A673 (cell line): ENCODE data around the gene TTC16. TPM values are rescaled to one million over a fixed set of nuclear protein-coding genes. Genes with fewer than 3 reads are reported as not detected.

Experiments
- BruUV-seq: library from RNA; stranded (reverse); fragments of 400-500 nt; replicated peaks from 2 replicates; lab custom pipeline; 2021; lab: Mats Ljungman, UMichigan
- CTCF ChIA-PET: fragments of 300-600 bp; sonication (Branson Sonifier 250); formaldehyde crosslinking; loops from one replicate; lab custom pipeline; 2022; ENCODE audit warnings: antibody characterized with exemption; lab: Charles Lee
- POLR2A ChIA-PET: fragments of 300-600 bp; sonication (Branson Sonifier 250); formaldehyde crosslinking; loops from one replicate; lab custom pipeline; 2022; ENCODE audit warnings: antibody characterized with exemption; ENCODE audit not compliant: low non-redundant PET; lab: Charles Lee
- DNase-seq: peaks from one replicate; pipeline ENCODE4 v3.0.0-alpha.2; 2015; ENCODE audit warnings: low spot score
- H3K27ac ChIP-seq: fragments of 200-600 bp; sonication (generic); 2 replicates; pipeline ENCODE4 v1.5.1; 2016; ENCODE audit warnings: mixed run types, low read depth, mild to moderate bottlenecking, mixed read lengths, antibody characterized with exemption, low read length; ENCODE audit not compliant: poor library complexity, severe bottlenecking
- H3K27me3 ChIP-seq: fragments of 200-600 bp; sonication (generic); replicated peaks from 2 replicates; pipeline ENCODE4 v1.6.1; 2017; ENCODE audit warnings: mixed run types, low read depth, mild to moderate bottlenecking, mixed read lengths, antibody characterized with exemption, low read length; ENCODE audit not compliant: insufficient read depth, poor library complexity
- H3K36me3 ChIP-seq: fragments of 200-600 bp; sonication (generic); 2 replicates; pipeline ENCODE4 v1.6.1; 2016; ENCODE audit warnings: mixed run types, mild to moderate bottlenecking, mixed read lengths, antibody characterized with exemption, low read length; ENCODE audit not compliant: insufficient read depth, poor library complexity, severe bottlenecking
- H3K4me1 ChIP-seq: fragments of 200-600 bp; sonication (generic); 2 replicates; pipeline ENCODE4 v1.6.1; 2017; ENCODE audit warnings: mixed run types, mild to moderate bottlenecking, mixed read lengths, antibody characterized with exemption, low read length; ENCODE audit not compliant: insufficient read depth, poor library complexity, severe bottlenecking
- H3K4me3 ChIP-seq: fragments of 200-600 bp; sonication (generic); 2 replicates; pipeline ENCODE4 v1.5.1; 2016; ENCODE audit warnings: low read depth, mixed run types, mild to moderate bottlenecking, mixed read lengths, low read length; ENCODE audit not compliant: poor library complexity, severe bottlenecking
- H3K9me3 ChIP-seq: fragments of 200-600 bp; sonication (generic); 2 replicates; pipeline ENCODE4 v1.6.1; 2016; ENCODE audit warnings: mixed run types, low read depth, mild to moderate bottlenecking, mixed read lengths, antibody characterized with exemption, low read length; ENCODE audit not compliant: poor library complexity, severe bottlenecking
- CTCF ChIP-seq: fragments of 300-800, 200-600 bp; sonication (generic); conservative IDR thresholded peaks from 2 replicates; pipeline ENCODE4 v1.5.1; 2017; ENCODE audit warnings: low read depth, mild to moderate bottlenecking, antibody characterized with exemption, low read length, moderate library complexity, mixed read lengths
- EZH2 ChIP-seq: fragments of 200-600 bp; sonication (generic); IDR thresholded peaks from 2 replicates; pipeline ENCODE4 v1.6.1; 2017; ENCODE audit warnings: borderline replicate concordance, low read depth, mild to moderate bottlenecking, mixed read lengths, antibody characterized with exemption, low read length; ENCODE audit not compliant: poor library complexity, severe bottlenecking
- intact Hi-C: fragments of 100-400 bp; cut with micrococcal nuclease; formaldehyde crosslinking; loops from one replicate; pipeline ENCODE4 v1.10.0; 2022; ENCODE audit not compliant: unreplicated experiment
- total RNA-seq: library from RNA; stranded (reverse); gene quantifications from 2 replicates; pipeline ENCODE4 v1.2.3, GENCODE V29; 2021

Gene TTC16
- total RNA-seq, 1 experiment from 2014 or later, result not detected

GRCh38 chr9:127694890-127695720, 20.8 kb upstream of the TTC16 start:
- TF ChIP-seq EZH2 (no peak), CTCF (no peak)
- Histone ChIP-seq H3K27me3 (no peaks in the 10 kb centered on the region), H3K4me1 (no peaks in the 10 kb centered on the region), H3K36me3 (no peaks in the 10 kb centered on the region), H3K4me3 (no peak overlapping the region), H3K27ac (no peak overlapping the region), H3K9me3 (no peaks in the 10 kb centered on the region)
- BruUV-seq, result no TSS peak
- CTCF ChIA-PET, result no interaction called here
- POLR2A ChIA-PET, result no interaction called here
- intact Hi-C loops, result no loop called here
- no peak for DNase-seq

- CTCF ChIA-PET, result no interaction called here
- intact Hi-C loops, result no loop called here
- H3K4me3 ChIP-seq, result no peak overlapping the region
- H3K27me3 ChIP-seq, result no peaks in the 10 kb centered on the region
- POLR2A ChIA-PET, result no interaction called here
- BruUV-seq, result no TSS peak
- no peak overlapping the region for H3K27ac ChIP-seq
- TF ChIP-seq CTCF (no peak), EZH2 (no peak)
- no peaks in the 10 kb centered on the region for H3K36me3 ChIP-seq
- H3K9me3 ChIP-seq, result no peaks in the 10 kb centered on the region
- H3K4me1 ChIP-seq, result no peaks in the 10 kb centered on the region
- DNase-seq, result no peak
These were observed 18.3 kb upstream of the TTC16 start for GRCh38 chr9:127697575-127697974.

DNA sequence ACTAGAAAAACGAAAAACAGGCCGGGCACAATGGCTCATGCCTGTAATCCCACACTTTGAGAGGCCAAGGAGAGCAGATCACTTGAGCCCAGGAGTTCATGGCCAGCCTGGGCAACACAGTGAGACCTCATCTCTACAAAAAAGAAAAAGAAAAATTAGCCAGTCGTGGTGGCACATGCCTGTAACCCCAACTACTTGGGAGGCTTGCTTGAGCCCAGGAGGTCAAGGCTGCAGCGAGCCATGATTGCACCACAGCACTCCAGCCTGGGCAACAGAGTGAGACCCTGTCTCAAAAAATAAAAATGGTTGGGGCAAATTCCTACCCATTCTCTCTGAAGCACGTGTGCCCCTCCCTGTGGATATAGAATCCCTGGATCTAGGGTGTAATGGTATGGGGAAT, 17.5 kb upstream of the TTC16 start:
- no peaks in the 10 kb centered on the region for H3K9me3 ChIP-seq

More for the DNA sequence above, 17.5 kb upstream of the TTC16 start:
- Histone ChIP-seq H3K27me3 (no peaks in the 10 kb centered on the region), H3K36me3 (no peaks in the 10 kb centered on the region), H3K4me1 (no peaks in the 10 kb centered on the region), H3K4me3 (no peak overlapping the region), H3K27ac (no peak overlapping the region)
- ChIA-PET CTCF (no interaction called here), POLR2A (no interaction called here)
- DNase-seq, result no peak
- TF ChIP-seq EZH2, result no peak
- no peak for TF ChIP-seq CTCF
- intact Hi-C loops, result no loop called here
- BruUV-seq, result no TSS peak
